Ureter (tissue), 1 donor: Measurements from ENCODE around the gene DNAJC4. TPM values are rescaled to one million over a fixed set of nuclear protein-coding genes. Genes with fewer than 3 reads are reported as not detected.

Source experiments
- DNase-seq: peaks from one replicate; pipeline ENCODE4 v3.0.0-alpha.2; 2020; ENCODE audit warnings: low spot score
- total RNA-seq: library from RNA; stranded (reverse); gene quantifications from one replicate; pipeline ENCODE4 v1.2.4, GENCODE V29; 2023
- donor health status: DM: yes; HTN: yes; CAD: no.

DNAJC4 gene
- total RNA-seq, 1 donor from 2014 or later = 44.1 TPM

- peak; percentile 43 for DNase-seq
Observed at GRCh38 chr11:64229090-64229743, 1.1 kb upstream of the DNAJC4 start.

DNA sequence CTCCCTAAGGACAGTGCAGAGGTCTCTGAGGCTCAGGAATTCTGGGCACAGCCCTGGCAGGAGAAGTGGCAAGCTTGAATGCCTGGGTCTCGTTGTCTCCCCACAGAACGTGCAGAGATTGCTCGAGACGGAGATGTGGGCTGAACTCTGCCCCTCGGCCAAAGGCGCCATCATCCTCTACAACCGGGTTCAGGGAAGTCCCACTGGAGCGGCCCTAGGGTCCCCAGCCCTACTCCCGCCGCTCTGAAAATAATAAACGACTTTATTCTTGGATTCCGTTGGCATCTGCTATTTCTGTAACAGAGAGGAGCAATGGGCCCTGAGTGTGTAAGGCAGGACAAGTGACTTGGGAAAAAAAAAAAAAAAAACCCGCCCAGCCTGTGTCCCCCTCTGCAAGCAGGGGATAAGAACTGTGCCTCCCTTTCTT, 591 bp upstream of the DNAJC4 start:
- DNase-seq = peak; percentile 45

- peak; percentile 42 for DNase-seq
Observed at GRCh38 chr11:64230985-64231365, 627 bp downstream of the DNAJC4 start.

- DNase-seq = no peak
Observed at GRCh38 chr11:64231546-64231945, 1.2 kb downstream of the DNAJC4 start.

DNA sequence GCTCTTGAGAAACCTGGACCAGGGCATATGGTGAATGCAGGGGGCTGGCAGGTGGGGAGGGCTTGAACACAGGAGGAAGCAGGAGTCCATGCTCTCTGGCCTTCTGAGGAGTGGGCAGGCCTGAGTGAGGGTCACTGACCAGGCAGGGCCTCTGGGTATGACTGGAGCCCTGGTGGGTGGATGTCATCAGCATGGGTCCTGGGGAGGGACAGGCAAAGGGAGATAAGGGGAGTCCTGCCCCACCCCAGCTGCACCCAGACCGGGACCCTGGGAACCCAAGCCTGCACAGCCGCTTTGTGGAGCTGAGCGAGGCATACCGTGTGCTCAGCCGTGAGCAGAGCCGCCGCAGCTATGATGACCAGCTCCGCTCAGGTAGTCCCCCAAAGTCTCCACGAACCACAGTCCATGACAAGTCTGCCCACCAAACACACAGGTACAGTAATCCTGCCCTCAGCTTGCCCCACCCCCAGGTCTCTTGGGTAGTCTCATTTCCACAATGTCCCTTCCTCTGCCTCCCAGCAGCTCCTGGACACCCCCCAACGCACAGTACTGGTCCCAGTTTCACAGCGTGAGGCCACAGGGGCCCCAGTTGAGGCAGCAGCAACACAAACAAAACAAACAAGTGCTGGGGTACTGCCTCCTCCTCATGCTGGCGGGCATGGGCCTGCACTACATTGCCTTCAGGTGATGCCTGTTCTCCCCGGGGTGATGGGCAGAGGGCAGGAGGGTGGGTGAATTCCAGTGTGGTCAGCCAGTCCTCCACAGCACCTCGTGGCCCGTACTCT, 2.0 kb downstream of the DNAJC4 start:
- DNase-seq = peak; percentile 48

DNA sequence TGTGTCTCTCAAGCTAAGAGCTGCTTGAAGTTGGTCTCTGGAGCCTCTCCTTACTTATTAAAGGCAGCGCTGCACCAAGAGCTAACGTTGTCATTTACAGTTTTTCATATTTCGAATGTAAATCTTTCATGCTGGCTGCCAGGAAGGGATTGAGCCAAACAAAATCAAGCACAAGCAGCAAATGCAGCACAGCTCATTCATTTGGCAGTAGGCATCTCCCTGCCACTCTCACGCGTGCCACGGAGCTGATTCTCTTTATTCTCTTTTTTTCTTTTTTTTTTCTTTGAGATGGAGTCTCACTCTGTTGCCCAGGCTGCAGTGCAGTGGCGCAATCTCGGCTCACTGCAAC, 2.6 kb downstream of the DNAJC4 start:
- no peak for DNase-seq

GRCh38 chr11:64233913-64234586, 3.7 kb downstream of the DNAJC4 start, which contains the start of gene VEGFB:
TSS of gene VEGFB (plus strand) at chr11:64234584. CDS start at chr11:64234834, 250 bp downstream.
- DNase-seq = peak; percentile 75

DNA sequence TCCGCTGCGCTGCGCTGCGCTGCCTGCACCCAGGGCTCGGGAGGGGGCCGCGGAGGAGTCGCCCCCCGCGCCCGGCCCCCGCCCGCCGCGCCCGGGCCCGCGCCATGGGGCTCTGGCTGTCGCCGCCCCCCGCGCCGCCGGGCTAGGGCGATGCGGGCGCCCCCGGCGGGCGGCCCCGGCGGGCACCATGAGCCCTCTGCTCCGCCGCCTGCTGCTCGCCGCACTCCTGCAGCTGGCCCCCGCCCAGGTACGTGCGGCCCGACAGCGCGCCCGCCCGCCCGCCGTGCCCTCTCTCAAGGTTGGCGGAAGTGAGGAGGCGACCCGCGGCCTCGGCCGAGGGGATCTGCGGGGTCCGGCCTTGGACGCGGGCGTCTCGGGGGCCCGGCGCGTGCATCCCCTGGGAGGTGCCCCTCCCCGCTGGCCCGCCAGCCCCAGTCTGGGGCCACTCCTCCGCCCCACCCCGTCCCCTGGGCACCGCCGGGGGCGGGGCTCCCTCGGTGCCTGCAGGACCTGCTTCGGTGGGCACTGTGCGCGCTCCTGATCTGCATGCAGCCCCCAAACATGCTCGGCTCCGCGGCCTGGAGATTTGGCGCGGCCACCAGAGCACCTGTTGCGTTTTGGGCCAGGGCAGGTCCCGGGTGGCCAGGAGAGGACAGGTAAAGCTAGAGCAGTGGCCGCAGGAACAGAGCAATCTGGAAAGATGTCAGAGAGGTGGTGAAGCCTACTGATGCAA, 4.5 kb downstream of the DNAJC4 start:
- peak; percentile 59 for DNase-seq

GRCh38 chr11:64235437-64236161, 5.3 kb downstream of the DNAJC4 start:
- DNase-seq = peak; percentile 51

- no peak for DNase-seq
Observed at GRCh38 chr11:64237484-64237951, 7.2 kb downstream of the DNAJC4 start.

GRCh38 chr11:64238076-64238475, 7.7 kb downstream of the DNAJC4 start:
- no peak for DNase-seq

- no peak for DNase-seq
Observed at GRCh38 chr11:64238999-64239398, 8.7 kb downstream of the DNAJC4 start.

- DNase-seq = no peak
Observed at GRCh38 chr11:64239662-64240434, 9.5 kb downstream of the DNAJC4 start.

- DNase-seq = peak; percentile 98
Observed at GRCh38 chr11:64240435-64241240, 10.3 kb downstream of the DNAJC4 start, which contains the start of gene FKBP2. TSS of gene FKBP2 (plus strand) at chr11:64241095. CDS start at chr11:64242388, 1,293 bp downstream.

- DNase-seq = peak; percentile 100
Observed at GRCh38 chr11:64241241-64241490, 10.8 kb downstream of the DNAJC4 start.

GRCh38 chr11:64241491-64242374, 11.4 kb downstream of the DNAJC4 start:
- no peak for DNase-seq

DNA sequence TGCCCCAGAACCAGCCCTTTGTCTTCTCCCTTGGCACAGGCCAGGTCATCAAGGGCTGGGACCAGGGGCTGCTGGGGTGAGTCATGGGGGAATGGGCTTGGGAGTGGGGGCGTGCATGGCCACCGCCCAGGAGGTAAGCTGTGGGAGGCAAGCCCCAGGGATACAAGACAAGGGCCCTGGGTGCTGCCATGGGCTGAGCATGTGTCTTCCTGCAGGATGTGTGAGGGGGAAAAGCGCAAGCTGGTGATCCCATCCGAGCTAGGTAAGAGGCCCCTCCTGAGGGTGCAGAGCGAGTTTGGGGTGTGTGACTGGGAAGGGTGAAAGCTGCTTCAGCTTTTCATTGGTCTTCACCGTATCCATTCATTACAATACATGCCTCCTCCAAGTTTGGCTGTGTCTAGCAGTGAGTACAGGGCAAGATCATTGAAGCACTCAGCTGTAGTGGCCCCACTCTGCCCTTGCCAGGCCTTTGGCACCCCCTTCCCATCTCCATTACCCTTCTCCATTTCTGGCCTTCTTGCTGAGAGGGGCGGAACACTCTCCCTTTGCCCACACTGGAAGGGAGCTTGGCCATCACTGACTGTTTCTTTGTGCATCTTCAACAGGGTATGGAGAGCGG, 13.0 kb downstream of the DNAJC4 start:
- no peak for DNase-seq

DNA sequence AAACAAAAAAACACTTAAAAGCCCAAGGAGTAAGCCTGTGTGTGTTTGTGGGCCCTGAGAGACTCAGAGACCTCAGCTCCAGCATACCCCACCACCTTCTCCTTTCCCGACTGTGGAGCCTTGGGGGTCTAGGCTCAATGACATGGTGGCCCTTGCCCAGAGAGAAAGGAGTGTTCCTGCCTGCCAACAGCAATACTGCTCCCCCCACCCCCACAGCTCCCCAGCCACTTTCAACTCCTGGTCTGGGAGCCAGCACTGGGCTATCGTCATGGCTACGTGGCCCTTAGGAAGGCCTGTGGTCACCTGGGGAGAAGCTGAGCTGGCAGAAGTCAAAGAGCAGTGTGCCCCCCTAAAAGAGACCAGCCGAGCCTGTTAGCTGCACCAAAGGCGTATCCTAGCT, 13.8 kb downstream of the DNAJC4 start:
- no peak for DNase-seq
